ENCODE data around the gene SLC38A10.

Gene SLC38A10

GRCh38 chr17:81258292-81258691 is 36.8 kb downstream of the SLC38A10 start:
- Histone ChIP-seq H3K27me3 (ENCODE audit: control insufficient read depth, low read length) (no peaks in the 10 kb centered on the region), H3K36me3 (ENCODE audit: control insufficient read depth, low read length) (peaks cover 20% of the 10 kb centered on the region; the same call in 1 of the 2 replicates), H3K9me2 (replicated peaks; ENCODE audit: control insufficient read depth, low read length) (no peaks in the 10 kb centered on the region), H3K79me2 (ENCODE audit: control insufficient read depth, low read length) (no peaks in the 10 kb centered on the region), H3K4me1 (ENCODE audit: control insufficient read depth, low read length) (peaks cover 12% of the 10 kb centered on the region), H3F3A (ENCODE audit: control insufficient read depth, insufficient read depth) (no peaks in the 10 kb centered on the region), H3K9me3 (ENCODE audit: control insufficient read depth, insufficient read depth, low read length) (no peaks in the 10 kb centered on the region), H3K4me3 (ENCODE audit: low read length) (no peak overlapping the region), H3K4me2 (ENCODE audit: low read length) (no peak overlapping the region), H3K27ac (ENCODE audit: low read depth, low read length) (no peak overlapping the region), H4K20me1 (ENCODE audit: control insufficient read depth, insufficient read depth, low read depth, low read length) (0 out of 2 replicates have a peak, but pooled peaks cover 4% of the 10 kb centered on the region)
- no peak for TF ChIP-seq EZH2phosphoT487 (IDR thresholded peaks at IDR 0.05; ENCODE audit: borderline replicate concordance, low read length)
- TF ChIP-seq CTCF (IDR thresholded peaks at IDR 0.05; ENCODE audit: low read depth, low read length, poor library complexity, severe bottlenecking) = no peak

GRCh38 chr17:81257533-81257932 is 37.6 kb downstream of the SLC38A10 start:
- Histone ChIP-seq H3K4me2 (ENCODE audit: low read length) (no peak overlapping the region), H3K9me3 (ENCODE audit: control insufficient read depth, insufficient read depth, low read length) (no peaks in the 10 kb centered on the region), H3K36me3 (ENCODE audit: control insufficient read depth, low read length) (peaks cover 26% of the 10 kb centered on the region), H3K27ac (ENCODE audit: low read depth, low read length) (no peak overlapping the region), H3F3A (ENCODE audit: control insufficient read depth, insufficient read depth) (no peaks in the 10 kb centered on the region), H3K27me3 (ENCODE audit: control insufficient read depth, low read length) (no peaks in the 10 kb centered on the region), H3K9me2 (replicated peaks; ENCODE audit: control insufficient read depth, low read length) (no peaks in the 10 kb centered on the region), H3K79me2 (ENCODE audit: control insufficient read depth, low read length) (peaks cover 3% of the 10 kb centered on the region; the same call in 1 of the 2 replicates), H3K4me3 (ENCODE audit: low read length) (no peak overlapping the region), H3K4me1 (ENCODE audit: control insufficient read depth, low read length) (peaks cover 20% of the 10 kb centered on the region), H4K20me1 (ENCODE audit: control insufficient read depth, insufficient read depth, low read depth, low read length) (0 out of 2 replicates have a peak, but pooled peaks cover 4% of the 10 kb centered on the region)
- TF ChIP-seq CTCF (IDR thresholded peaks at IDR 0.05; ENCODE audit: low read depth, low read length, poor library complexity, severe bottlenecking) (no peak), EZH2phosphoT487 (IDR thresholded peaks at IDR 0.05; ENCODE audit: borderline replicate concordance, low read length) (no peak)

GRCh38 chr17:81256616-81257015 is 38.5 kb downstream of the SLC38A10 start:
- Histone ChIP-seq H3K79me2 (ENCODE audit: control insufficient read depth, low read length) (peaks cover 3% of the 10 kb centered on the region; the same call in 1 of the 2 replicates), H4K20me1 (ENCODE audit: control insufficient read depth, insufficient read depth, low read depth, low read length) (0 out of 2 replicates have a peak, but pooled peaks cover 4% of the 10 kb centered on the region), H3K36me3 (ENCODE audit: control insufficient read depth, low read length) (peaks cover 32% of the 10 kb centered on the region), H3K4me3 (ENCODE audit: low read length) (no peak overlapping the region), H3K27ac (ENCODE audit: low read depth, low read length) (no peak overlapping the region), H3K9me3 (ENCODE audit: control insufficient read depth, insufficient read depth, low read length) (no peaks in the 10 kb centered on the region), H3K4me1 (ENCODE audit: control insufficient read depth, low read length) (peaks cover 29% of the 10 kb centered on the region), H3F3A (ENCODE audit: control insufficient read depth, insufficient read depth) (peaks cover 2% of the 10 kb centered on the region), H3K4me2 (ENCODE audit: low read length) (no peak overlapping the region), H3K27me3 (ENCODE audit: control insufficient read depth, low read length) (no peaks in the 10 kb centered on the region), H3K9me2 (replicated peaks; ENCODE audit: control insufficient read depth, low read length) (no peaks in the 10 kb centered on the region)
- TF ChIP-seq EZH2phosphoT487 (IDR thresholded peaks at IDR 0.05; ENCODE audit: borderline replicate concordance, low read length) = no peak
- TF ChIP-seq CTCF (IDR thresholded peaks at IDR 0.05; ENCODE audit: low read depth, low read length, poor library complexity, severe bottlenecking) = no peak
